ENCODE measurements around the gene MCIDAS.

The MCIDAS gene

DNA sequence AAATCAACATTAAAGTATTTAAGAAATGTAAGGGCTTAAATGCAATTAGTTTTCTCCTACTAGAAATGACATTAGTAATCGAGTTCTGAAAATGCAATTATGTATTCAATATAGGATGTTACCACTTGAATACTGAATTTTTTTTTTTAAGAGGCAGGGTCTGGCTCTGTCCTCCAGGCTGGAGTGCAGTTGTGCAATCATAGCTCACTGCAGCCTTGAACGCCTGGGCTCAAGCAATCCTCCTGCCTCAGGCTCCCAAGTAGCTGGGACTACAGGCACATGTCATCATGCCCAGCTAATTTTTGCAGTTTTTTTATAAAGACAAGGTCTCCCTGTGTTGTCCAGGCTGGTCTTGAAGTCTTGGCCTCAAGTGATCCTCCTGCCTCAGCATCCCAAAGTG, 55.6 kb downstream of the MCIDAS start:
- no peak for DNase-seq
